ENCODE data around the gene SEMA4G.

SEMA4G gene

DNA sequence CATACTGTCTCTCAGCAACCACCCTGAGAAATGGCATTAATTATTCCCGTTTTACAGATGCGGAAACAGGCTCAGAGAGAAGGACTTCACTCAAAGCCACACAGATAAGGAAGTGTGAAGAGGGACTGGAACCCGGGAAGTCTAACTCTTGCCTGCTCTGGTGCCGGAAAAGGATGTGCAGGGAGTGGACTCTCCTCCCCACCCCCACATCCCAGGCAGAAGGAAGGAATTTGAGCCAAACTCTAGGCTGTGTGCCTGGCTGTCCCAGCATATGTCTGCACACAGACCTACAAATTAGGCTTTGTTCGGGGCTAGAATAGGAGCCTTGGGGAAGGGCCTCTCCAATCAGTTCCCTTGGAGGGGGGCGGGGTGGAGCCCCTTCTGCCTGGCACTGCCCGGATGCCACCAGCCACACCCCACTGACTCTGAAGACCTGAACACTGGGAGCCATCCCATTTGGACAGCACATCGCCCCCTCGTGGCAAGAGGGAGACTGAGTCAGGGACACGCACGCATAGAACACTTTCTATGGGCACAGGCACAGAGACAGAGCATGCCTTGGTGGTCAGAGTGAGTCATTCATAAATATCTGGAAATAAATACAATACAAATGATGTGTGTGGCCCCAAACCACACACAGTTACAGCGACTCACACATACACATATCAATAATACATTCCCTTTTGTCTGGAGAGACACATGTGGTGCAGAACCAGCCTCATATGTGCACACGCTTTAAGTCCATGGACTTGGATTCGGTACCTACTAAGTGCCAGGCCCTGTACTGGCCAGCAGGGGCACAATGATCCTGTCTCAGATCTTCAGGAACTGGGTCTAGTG, 43.4 kb downstream of the SEMA4G start (continued):
- TF ChIP-seq ZNF830 (tag by site-specific recombination; IDR thresholded peaks at IDR 0.05; ENCODE audit: low read depth) (no peak), ZNF433 (tag by site-specific recombination; IDR thresholded peaks at IDR 0.05; ENCODE audit: low read depth) (no peak), TRIM28 (IDR thresholded peaks at IDR 0.05; ENCODE audit: borderline replicate concordance, low read length) (0 out of 2 replicates have a peak, but pooled peaks have one; percentile 72), ATF2 (tag by site-specific recombination; IDR thresholded peaks at IDR 0.05; ENCODE audit: low read depth) (no peak), ZNF146 (tag by site-specific recombination; IDR thresholded peaks at IDR 0.05) (no peak), ZNF335 (tag by site-specific recombination; conservative IDR thresholded peaks at IDR 0.05) (peak; percentile 58), ZNF558 (tag by site-specific recombination; IDR thresholded peaks at IDR 0.05) (no peak), KLF1 (tag by site-specific recombination; IDR thresholded peaks at IDR 0.05) (0 out of 2 replicates have a peak, but pooled peaks have one; percentile 48), ZNF10 (tag by site-specific recombination; IDR thresholded peaks at IDR 0.05) (no peak; the same call in 1 of the 2 replicates), ZNF274 (IDR thresholded peaks at IDR 0.05; ENCODE audit: low read length) (no peak), ZNF274 (tag by site-specific recombination; IDR thresholded peaks at IDR 0.05; ENCODE audit: borderline replicate concordance) (no peak), ZBTB21 (tag by site-specific recombination; IDR thresholded peaks at IDR 0.05) (no peak), ZNF529 (tag by site-specific recombination; IDR thresholded peaks at IDR 0.05; ENCODE audit: insufficient replicate concordance) (no peak), SALL2 (tag by site-specific recombination; IDR thresholded peaks at IDR 0.05; ENCODE audit: borderline replicate concordance) (no peak), ZNF19 (tag by site-specific recombination; IDR thresholded peaks at IDR 0.05; ENCODE audit: low read depth) (no peak), ZBTB1 (tag by site-specific recombination; IDR thresholded peaks at IDR 0.05) (no peak), ZSCAN18 (tag by site-specific recombination; IDR thresholded peaks at IDR 0.05) (no peak), ZNF416 (tag by site-specific recombination; IDR thresholded peaks at IDR 0.05) (no peak), ZNF324 (tag by site-specific recombination; IDR thresholded peaks at IDR 0.05) (no peak)

- Histone ChIP-seq H3K9me3 (ENCODE audit: control insufficient read depth, insufficient read depth, low read depth, low read length) (no peaks in the 10 kb centered on the region), H3K4me1 (ENCODE audit: control insufficient read depth, insufficient read depth, low read length) (peaks cover 2% of the 10 kb centered on the region; the same call in 1 of the 2 replicates), H3K27ac (ENCODE audit: extremely low read depth, low read depth, low read length) (no peak overlapping the region), H3K36me3 (ENCODE audit: control insufficient read depth in 2 of 2, insufficient read depth in 1 of 2, low read length in 2 of 2) (no peaks in the 10 kb centered on the region), H3K4me3 (ENCODE audit: low read depth, low read length) (no peak overlapping the region)
- ChIA-PET CTCF (interaction anchor here (0.6 to 7.2 kb wide), 21 partner anchors 9 to 450 kb away, joined by 3 to 274 read pairs (median 7); partner anchors contain the start of genes KAZALD1, LZTS2, MRPL43 and PDZD7), POLR2A (interaction anchor here (2.7 kb wide), 1 partner anchor 16 kb away, joined by 14 read pairs; no protein-coding TSS in a partner anchor)
- TF ChIP-seq ZNF677 (tag by site-specific recombination; IDR thresholded peaks at IDR 0.05) (no peak), SCRT2 (tag by site-specific recombination; IDR thresholded peaks at IDR 0.05) (no peak), ZNF580 (tag by site-specific recombination; IDR thresholded peaks at IDR 0.05) (peak; percentile 45; the same call in 1 of the 2 replicates), ZNF366 (tag by site-specific recombination; conservative IDR thresholded peaks at IDR 0.05) (0 out of 2 replicates have a peak, but pooled peaks have one; percentile 15)
These were observed 44.1 kb downstream of the SEMA4G start for GRCh38 chr10:101013365-101013825.

Measured in HEK293 (cell line).